Upper lobe of left lung (tissue), 4 donors: ENCODE results near the gene CEP162.

Experiments used
- CTCF ChIP-seq, 6 experiments: fragments of 450-650 bp in 4 of 6; fragments of 200-600 bp in 2 of 6; sonication (generic) in 2 of 6; IDR thresholded peaks; one replicate each; pipeline ENCODE4 v1.5.1; 2016 to 2019; ENCODE audit warnings: antibody characterized with exemption in 6 of 6
- POLR2A ChIP-seq, 4 donors: fragments of 450-650 bp; IDR thresholded peaks; one replicate each; pipeline ENCODE4 v1.5.1; 2016 to 2017; ENCODE audit warnings: antibody characterized with exemption in 4 of 4, mild to moderate bottlenecking in 2 of 4
- POLR2AphosphoS5 ChIP-seq, 2 donors: sonication (generic); formaldehyde crosslinking; IDR thresholded peaks; one replicate each; pipeline ENCODE4 v1.5.1; 2017; ENCODE audit warnings: antibody characterized with exemption in 2 of 2

GRCh38 chr6:84161190-84161589 lies 66.3 kb downstream of the CEP162 start:
- TF ChIP-seq POLR2AphosphoS5 (IDR thresholded peaks at IDR 0.05) (no peak), POLR2A (IDR thresholded peaks at IDR 0.05) (no peak), CTCF (IDR thresholded peaks at IDR 0.05) (no peak)
